Measurements from ENCODE around the gene SMPD3.

SMPD3 gene

DNA sequence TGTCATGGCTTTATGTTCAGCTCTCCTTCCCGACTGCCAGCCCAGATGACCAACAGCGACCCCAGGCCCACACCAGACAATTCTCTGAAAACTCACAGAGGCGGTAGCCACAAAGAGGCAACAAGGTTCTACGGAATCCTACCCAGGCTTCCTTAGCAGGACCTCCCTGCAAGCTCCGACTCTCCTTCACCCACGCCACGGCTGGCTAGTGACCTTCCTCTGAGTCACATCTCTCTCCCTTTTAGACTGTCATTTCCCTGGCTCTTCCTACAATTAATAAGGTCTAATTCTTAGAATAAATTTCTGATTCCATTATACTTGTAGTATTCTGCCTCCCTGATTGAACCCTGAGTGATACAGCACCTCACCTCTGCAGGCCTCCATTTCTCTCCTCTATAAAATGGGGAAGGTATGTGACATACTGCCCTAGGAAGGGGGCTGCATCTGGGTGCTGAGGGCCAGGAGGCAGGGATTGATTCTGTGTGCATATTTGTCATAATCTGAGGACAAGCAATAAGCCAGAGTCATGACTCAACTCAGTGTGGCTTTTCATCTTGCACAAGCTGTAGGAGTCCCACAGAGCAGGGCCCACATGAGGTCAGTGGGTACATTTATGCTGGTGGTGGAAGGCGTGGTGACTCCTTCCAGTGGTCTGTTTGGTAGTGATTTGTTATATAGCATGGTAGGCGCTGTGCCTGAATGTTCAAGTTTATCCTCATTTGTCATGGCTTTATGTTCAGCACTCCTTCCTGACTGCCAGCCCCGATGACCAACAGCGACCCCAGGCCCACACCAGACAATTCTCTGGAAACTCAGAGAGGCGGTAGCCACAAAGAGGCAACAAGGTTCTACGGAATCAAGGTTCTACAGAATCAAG is 46.2 kb downstream of the SMPD3 start:
- no peak for DNase-seq

DNA sequence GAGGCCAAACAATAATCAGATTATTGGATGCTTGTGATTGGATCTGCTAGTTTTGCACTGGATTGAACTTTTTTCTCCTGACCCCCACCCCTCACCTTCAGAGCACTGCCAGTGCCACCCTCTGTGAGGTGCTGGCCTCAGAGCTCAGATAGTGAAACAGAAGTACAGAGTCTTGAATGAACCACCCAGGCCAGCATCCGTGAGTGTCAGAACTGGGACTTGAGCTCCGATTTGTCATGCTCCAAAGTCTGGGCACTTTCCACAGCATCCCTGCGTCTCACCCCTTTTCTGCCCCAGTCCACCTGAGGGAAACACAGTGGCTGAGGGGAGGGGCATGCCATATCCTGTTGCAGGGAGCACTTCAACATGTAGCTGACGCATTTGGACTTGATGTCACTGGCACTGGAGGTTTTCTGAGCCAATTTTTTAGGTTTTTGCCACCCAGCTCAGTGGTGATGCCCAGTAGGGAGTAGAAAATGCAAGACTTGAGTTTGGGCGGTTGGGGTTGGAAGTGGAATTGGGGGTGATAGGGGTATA is 47.3 kb downstream of the SMPD3 start:
- DNase-seq: no peak

DNA sequence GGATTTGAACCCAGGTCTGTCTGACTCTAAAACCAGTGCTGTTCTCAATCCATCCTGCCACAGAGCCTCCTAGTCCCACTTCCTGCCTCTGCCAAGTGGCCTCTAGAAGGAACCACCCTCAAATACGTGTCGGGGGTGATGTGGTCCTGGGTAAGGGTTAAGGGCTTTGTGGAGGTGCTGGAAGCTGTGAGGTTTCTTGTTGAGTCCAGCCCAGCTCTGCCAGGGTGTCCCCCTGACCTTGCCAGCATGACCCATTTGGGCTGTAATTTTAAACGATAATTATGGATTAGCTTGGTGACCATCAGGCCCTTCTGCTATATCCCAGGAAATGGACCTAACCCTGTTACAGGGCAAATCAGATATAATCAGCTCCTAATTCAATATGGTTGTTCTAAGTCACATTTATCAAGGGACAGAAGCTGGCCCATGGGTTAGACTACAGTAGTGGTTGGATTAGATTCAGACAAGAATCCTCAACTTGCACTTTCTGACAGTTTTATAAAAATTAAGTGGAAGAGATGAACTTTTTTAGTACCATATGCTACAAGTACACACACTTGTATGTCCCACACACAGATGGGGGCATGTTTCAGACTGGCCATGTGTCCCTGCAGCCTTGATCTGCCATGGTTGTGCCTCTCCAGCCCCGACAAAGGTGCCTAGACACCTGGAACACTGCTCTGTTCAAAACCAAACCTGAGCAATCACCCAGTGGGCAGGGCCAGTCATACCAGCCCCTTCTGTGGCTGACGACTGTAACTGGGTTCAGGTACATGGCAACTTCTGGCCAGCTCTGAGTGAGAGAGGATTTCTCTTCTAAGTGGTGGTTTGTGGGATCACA is 48.0 kb downstream of the SMPD3 start:
- no peak for DNase-seq

DNA sequence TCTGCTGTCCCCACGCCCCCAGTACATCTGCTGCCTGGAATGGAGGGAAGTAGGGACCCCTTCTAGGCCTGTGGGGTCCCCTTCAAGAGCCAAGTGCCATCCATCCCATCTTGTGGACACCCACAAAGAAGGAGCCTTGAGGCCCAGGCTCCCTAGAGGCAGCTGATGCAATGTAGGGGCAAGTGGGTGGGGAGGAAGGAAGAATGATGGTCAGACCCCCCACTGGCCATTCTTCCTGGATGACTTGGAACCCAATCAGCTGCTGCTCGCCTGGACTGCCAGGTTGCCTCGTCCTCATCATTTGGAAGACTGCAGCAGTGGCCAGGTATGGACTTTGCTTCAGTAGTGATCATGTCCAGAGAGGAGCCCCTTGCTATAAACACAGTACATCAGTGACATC is 48.9 kb downstream of the SMPD3 start:
- no peak for DNase-seq

DNA sequence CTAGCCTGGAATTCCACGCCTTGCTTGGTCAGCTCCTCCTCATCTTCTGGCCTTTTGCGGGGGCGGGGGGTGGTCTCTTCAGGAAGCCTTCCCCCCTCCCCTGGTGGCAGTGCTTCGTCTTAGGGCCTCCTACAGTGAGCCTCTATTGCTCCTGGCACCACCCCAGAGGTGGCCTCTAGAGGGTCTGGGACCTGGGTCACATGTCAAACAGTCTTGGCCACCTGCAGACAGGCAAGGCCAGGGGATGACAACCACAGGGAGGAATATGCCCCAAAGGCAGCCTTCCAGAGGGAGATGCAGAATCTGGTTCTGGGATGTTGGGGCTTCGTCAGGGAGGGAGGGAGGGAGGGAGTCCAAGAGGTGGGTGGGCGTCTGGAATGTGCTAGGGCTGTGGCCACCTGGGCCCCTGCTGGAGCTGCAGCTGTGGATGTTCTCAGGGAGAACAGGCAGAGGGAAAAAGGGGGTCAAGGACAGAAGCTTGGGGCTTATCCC is 50.6 kb downstream of the SMPD3 start:
- no peak for DNase-seq

DNA sequence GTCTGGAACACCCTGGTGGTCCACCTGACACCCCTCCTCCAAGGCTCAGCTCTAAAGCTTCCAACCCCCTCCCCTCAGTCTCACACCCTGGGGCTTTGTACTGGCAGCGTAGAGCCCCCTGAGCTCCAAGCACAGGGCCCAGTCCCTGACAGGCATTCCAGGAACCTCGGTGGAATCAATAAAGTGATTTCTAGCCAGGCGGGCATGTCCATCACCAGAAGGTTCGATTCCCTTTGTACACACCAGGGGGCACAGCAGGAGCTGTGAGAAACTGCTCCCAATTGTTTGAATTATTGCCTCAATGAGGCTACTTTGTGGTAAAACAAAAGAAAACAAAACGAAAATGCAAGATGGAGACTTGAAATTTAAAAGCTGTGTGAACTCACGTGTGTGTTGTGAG is 51.8 kb downstream of the SMPD3 start:
- no peak for DNase-seq

DNA sequence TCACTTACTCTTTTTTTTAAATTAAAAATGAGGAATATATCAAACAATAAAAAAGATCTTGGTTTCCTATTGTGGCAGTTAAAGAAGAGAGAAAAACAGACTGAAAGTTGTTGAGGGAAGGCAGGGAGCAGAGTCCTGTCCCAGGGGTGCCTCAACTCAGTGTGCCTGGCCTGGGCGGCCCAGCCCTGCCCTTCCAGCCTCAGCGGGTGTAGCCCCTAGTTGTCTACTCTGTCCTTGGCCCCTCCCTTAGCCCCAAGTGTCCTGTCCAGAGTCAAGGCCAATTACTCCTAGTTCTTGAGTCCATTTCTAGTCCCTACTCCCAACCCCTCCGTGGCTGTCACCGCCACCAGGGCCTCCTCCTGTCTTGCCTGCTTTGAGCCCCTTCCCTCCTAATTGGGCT is 52.5 kb downstream of the SMPD3 start:
- no peak for DNase-seq

DNA sequence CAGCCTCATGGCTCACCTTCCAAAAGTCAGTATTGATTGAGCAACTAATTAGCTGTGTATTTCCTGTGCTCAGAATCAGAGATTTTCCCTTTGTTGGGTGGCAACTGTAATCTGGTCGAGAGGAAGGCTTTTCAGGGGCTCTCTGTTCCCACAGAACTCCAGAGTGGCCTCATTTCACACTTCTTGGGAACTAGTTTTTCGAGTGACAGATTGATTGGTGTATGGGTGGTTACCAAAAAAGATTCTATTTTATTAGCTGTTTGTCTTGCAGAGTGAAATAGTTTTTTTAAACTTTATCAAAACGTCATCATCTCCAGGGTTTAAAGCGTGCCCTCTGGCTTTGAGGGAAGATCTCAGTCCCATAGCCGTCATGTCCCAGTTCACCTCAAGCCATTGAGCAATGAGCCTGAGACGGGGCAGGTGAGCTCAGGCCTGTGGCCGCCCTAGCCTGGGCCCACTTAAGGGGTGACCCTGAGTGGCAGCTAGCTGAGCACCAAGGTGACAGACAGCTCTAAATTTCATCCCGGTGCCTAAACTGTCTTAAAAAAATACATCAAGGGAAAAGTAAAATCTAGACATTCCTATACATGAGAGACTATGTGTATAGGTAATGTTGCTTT is 53.0 kb downstream of the SMPD3 start:
- DNase-seq: no peak

DNA sequence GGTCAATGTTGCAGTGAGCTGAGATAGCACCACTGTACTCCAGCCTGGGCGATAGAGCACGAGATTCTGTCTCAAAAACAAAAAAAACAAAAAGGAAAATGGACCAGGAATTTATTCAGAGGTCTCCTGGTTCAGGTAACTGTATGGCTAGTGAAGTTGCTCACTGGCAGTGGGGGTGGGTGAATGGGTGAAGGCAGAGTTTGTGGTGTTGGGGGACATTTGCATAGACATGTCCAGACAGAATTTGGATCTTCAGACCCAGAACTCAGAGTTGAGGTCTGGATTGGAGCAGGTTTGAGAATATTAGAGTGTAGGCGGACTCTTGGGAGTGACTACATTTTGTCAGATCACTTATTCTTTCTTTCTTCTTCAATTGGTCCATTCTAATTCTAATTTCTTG is 55.0 kb downstream of the SMPD3 start:
- DNase-seq: no peak

DNA sequence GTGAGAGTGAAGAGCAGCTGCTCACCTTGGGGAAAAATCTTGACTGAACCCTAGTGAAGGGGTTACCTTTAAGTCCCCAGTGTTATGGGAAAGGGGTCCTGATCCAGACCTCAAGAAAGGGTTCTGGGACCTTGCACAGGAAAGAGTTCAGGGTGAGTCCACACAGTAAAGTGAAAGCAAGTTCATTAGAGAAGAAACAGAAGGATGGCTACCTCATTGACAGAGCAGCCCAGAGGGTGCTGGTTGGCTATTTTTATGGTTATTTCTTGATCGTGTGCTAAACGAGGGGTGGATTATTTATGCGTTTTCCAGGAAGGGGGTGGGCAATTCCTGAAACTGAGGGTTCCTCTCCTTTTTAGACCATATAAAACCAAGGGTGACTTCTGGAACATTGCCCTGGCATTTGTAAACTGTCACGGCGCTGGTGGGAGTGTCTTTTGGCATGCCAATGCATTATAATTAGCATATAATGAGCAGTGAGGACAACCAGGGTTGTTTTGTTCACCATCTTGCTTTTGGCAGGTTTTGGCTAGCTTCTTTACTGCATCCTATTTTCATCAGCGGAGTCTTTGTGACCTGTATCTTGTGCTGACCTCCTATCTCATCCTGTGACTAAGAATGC is 58.4 kb downstream of the SMPD3 start:
- no peak for DNase-seq

DNA sequence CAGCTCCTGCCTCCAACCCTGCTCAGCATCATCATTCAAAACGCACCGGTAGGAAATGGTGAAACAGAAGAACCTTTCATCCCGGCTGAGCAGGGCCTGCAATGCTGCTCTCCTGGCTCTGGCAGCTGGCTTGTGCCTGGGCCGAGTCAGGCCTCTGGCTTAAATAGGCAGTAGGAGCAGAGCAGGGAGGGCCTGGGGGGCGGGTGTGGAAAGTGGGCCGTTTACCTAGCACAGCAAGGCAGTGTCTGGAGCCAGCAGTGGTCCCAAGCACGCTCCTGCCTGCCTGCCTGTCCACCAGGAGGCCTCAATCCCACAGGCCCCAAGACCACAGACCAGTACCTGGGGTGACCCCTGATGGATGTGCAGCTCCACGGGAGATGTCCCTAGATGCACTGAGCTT is 59.3 kb downstream of the SMPD3 start:
- no peak for DNase-seq

DNA sequence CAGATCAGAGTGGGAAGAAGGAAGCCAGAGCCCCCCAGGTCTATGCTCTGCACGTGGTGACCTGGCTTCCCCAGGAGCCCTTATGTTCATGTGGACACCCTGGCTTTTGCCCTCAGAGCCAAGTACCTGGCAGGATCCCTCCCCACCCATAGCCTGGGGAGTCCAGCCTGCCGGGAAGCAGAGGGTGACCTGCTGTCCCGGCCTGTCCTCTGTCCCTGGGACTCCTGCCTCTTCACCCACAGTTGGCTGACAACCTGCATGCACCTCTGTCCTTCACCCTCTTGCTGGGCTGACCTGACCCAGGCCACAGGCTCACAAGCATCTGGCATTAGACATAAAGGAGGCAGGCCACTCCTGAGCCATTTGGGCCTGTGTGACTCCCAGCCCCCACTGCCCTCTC is 60.2 kb downstream of the SMPD3 start:
- no peak for DNase-seq

DNA sequence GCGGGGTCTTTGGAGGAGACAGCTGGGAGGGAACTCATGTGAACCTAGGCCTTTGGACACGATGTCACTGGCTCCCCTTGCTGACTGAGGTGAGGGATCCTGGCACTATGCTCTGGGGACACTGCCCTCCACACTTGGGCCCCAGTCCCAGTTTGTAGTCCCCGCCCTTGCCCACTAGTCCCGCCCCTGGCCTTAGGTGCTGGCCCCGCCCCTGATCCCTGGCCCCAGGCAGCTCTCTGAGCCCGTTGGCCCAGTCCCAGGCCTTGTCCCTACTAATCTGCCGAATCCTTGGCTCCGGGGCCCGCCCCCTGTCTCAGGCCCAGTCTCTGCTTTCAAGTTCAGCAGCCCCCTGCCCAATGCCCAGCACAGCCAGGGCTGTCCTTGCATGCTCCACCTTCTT is 61.0 kb downstream of the SMPD3 start:
- DNase-seq: no peak

DNA sequence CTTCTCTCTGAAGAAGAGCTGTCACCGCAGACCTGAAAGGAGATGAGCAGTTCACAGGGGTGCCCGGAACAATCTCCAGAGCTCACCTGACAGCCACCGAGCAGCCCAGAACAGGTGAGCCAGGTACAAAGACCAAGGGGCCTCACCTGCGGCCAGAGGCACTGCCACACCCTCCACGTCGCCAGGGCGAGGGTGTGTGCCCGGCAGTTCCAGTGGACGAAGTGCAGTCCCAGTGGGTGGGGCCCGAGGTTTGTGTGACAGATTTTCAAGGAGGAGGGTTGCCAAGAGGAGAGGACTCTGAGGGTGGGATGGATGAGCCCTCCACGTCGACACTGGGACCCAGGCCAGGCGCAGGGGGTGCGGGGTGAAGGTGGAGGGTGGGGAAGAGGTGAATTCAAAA is 61.7 kb downstream of the SMPD3 start:
- DNase-seq: no peak

DNA sequence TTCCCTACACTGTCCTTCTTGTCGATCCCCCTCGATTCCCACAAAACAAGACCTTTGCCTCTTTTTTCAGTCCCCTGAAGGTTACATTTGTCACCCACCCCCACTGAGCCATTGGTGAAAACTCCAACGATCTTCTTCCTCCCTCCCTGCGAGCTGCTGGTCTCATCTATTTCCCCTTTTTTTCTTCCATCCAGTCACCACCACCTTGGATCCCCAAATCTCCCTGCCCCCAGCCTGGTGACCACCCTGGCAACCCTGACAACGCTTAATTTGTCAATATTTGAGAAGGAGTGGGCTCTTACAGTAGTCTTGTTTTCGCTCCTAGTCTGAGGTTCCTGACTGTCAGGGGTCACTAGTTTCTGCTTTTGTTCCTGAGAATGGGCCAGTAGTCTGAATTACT is 62.9 kb downstream of the SMPD3 start:
- DNase-seq: no peak

DNA sequence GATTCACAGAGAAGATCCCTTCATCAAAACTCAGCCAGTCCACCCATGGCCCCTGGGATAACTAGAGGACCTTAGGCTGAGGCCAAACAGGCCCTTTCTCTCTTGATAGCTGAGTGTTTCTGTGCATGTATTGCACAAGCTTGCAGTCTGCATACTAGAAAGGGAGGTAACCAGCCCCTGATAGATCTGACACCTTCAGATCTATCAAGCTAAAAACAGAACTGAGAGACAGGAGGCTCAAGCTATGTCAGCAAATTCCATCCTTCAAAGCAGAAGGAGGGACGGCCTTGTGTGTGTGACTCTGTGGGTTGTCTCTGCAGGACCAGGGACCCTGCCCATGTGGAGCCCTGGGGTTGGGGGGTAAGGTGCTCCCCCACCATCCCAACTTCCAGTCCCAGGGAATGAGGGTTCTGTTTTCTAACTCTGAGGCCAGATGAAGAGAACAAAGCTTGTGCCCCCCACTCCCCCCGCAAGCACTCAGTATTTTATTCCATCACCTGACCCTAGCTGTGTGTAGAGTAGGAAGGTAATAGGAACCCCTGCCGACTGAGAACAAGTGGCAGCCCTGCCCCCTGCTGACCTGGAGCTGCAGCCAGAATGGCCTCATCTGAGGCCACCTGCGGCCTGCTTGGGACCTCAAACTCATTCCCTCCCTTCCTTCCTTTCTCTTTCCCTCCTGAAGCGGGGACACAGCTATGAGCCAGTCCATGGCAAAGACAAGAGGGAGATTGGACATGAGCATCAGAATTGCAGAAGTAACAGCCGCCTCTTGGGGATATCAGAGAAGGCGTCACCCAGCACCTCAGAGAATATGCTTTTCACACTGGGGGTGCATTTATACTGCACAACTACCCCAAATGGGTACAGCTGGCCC is 63.8 kb downstream of the SMPD3 start:
- DNase-seq: no peak

DNA sequence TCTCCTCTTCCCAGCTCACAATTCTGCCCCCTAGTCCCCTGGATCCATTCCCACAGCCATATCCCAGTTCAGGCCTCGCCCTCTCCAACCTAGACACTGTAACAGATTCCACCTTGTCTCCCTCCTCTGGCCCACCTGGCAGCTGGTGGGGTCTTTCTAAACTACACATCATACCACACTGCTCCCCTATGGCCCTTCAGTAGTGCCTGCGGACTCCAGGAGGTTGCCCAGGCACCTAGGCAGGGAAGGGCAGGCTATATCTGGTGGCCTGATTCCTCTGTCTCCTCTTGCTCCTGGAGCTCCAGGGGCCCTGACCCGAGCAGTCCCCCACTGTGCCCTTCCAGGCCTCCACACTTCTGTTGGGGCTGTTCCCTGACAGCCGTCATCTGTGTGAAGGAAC is 64.5 kb downstream of the SMPD3 start:
- DNase-seq: no peak

DNA sequence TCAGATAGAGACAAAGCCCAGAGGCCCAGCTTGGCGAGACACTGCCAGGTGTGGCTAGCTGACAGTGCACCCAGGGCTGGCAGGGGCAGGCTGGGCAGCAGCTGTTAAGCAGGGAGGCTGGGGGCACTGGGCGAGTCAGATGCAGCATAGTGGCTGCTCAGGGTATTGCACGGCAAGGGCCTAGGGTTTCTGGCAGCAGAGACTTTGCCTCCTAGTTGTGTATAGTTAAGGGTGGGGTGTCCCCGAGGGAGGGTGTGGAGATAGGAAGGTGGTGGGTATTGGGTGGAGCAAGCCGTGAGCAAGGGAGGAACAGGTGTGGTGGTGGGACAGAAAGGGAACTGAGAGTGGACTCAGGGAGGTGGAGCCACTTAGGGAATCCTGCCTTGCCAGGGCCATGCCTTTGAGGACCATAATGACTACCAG is 66.0 kb downstream of the SMPD3 start:
- DNase-seq: no peak

DNA sequence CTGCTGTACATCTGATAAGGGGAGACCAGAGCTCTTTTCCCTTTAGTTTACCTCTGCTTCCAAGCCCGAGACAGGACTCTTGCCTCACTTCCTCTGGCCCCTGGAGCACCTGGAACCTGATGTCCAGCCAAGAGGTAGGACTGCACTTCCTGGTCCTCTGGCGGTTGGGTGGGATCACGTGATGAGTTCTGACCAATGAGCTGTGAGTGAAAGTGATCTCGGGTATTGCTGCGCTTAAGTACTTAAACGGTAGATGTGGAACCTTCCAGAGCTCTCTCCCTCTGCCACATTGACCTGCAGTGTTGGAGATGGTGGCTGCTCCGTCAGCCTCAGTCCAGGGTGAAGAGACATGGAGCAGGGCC is 67.0 kb downstream of the SMPD3 start:
- no peak for DNase-seq

DNA sequence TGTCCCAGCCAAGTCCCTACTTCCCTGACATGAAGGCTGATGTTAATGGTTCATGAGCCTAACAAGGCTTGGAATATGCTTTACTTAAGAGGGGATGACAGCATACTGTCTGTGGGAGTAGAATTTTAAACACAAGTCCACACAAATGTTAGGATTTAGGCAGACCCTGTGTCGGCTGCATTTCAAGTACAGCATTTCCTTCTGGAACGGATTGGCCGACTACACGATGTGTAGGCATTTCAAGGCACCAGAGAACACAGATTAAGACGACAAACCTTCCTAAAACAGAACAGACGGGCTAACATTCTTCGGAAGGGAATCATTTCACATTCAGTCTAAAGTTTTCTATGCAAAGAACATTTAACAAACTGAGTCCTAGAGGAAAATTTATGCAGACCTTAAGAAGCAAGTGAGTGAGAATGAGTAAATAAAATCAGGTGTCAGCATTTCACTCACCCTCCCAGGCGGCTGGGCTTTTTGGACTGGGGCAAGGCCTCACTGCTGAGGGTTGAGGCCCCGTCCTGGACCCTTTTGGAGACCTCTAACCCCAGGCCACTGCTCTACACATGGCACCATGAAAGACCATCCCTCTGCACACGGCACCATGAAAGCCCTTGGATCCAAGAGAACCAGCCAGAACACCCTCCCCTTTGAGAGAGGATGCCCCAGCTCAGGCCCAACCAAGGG is 67.5 kb downstream of the SMPD3 start:
- DNase-seq: no peak

DNA sequence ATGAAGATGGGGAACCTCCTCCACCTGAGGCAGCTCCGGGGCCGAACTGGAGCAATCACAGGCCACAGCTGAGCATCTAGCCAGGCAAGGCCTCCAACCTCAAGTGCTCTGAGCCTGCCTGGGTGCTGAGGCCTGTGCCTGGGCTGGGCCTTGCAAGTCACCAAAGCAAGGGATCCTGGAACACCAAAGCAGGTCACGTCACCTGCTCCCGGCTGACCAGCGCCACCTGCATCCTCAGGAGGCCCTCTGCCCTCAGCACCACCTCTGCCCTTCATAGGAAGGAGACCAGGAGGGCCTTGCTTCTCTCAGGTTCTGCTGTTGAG is 68.0 kb downstream of the SMPD3 start:
- DNase-seq: no peak

Measured in SIG-M5 (cell line).